Brain microvascular endothelial cell (primary cell): ENCODE results near the gene WDR77.

Experiments used
- DNase-seq: peaks from one replicate; pipeline ENCODE4 v3.0.0-alpha.2; 2020
- H3K27ac ChIP-seq: fragments of 250-450 bp; sonication (Bioruptor Pico); 2 replicates; pipeline ENCODE4 v1.5.1; 2020; ENCODE audit warnings: mild to moderate bottlenecking, moderate library complexity
- H3K27me3 ChIP-seq: fragments of 250-450 bp; sonication (Bioruptor Pico); replicated peaks from 2 replicates; pipeline ENCODE4 v1.5.1; 2020; ENCODE audit warnings: mild to moderate bottlenecking
- H3K36me3 ChIP-seq: fragments of 250-450 bp; sonication (Bioruptor Pico); replicated peaks from 2 replicates; pipeline ENCODE4 v1.5.1; 2020; ENCODE audit warnings: mild to moderate bottlenecking
- H3K4me3 ChIP-seq: 2 replicates; pipeline ENCODE4 v1.5.1; 2011; ENCODE audit warnings: low read depth, mild to moderate bottlenecking, control low read depth, low read length, moderate library complexity
- CTCF ChIP-seq: IDR thresholded peaks from 2 replicates; pipeline ENCODE4 v1.5.1; 2011; ENCODE audit warnings: low read depth, mild to moderate bottlenecking, moderate library complexity, low read length, control low read depth, inconsistent platforms; ENCODE audit errors: missing control alignments
- in situ Hi-C: cut with HindIII; loops from 2 replicates; pipeline ENCODE4 v1.10.0; 2017; ENCODE audit warnings: low sequenced_read_pairs, low pct_ligation_motif_present

WDR77 gene

GRCh38 chr1:111475701-111476100 is 26.6 kb upstream of the WDR77 start:
- no peak for DNase-seq
- H3K36me3 ChIP-seq = no peaks in the 10 kb centered on the region
- in situ Hi-C loops = no loop called here
- H3K27me3 ChIP-seq = no peaks in the 10 kb centered on the region
- TF ChIP-seq CTCF = no peak
- H3K4me3 ChIP-seq = no peak overlapping the region
- H3K27ac ChIP-seq = no peak overlapping the region

GRCh38 chr1:111474521-111474920 is 25.5 kb upstream of the WDR77 start:
- Histone ChIP-seq H3K36me3 (peaks cover 2% of the 10 kb centered on the region), H3K27me3 (no peaks in the 10 kb centered on the region), H3K27ac (no peak overlapping the region), H3K4me3 (no peak overlapping the region)
- in situ Hi-C loops = no loop called here
- no peak for TF ChIP-seq CTCF
- no peak for DNase-seq

- no peak overlapping the region for H3K27ac ChIP-seq
- H3K4me3 ChIP-seq = no peak overlapping the region
- no peak for DNase-seq
These were observed 25.1 kb upstream of the WDR77 start for GRCh38 chr1:111474106-111474505.

GRCh38 chr1:111471538-111471937 is 22.5 kb upstream of the WDR77 start:
- H3K27ac ChIP-seq = no peak overlapping the region
- no peak overlapping the region for H3K4me3 ChIP-seq
- TF ChIP-seq CTCF = no peak
- H3K27me3 ChIP-seq = no peaks in the 10 kb centered on the region
- peaks cover 5% of the 10 kb centered on the region for H3K36me3 ChIP-seq
- in situ Hi-C loops = no loop called here
- no peak for DNase-seq

More at GRCh38 chr1:111474106-111474505, 25.1 kb upstream of the WDR77 start:
- Histone ChIP-seq H3K27me3 (no peaks in the 10 kb centered on the region), H3K36me3 (peaks cover 3% of the 10 kb centered on the region)
- no peak for TF ChIP-seq CTCF
- in situ Hi-C loops = no loop called here

GRCh38 chr1:111471012-111471411 is 22.0 kb upstream of the WDR77 start:
- H3K27ac ChIP-seq = no peak overlapping the region
- in situ Hi-C loops = no loop called here

More at GRCh38 chr1:111471012-111471411, 22.0 kb upstream of the WDR77 start:
- Histone ChIP-seq H3K4me3 (no peak overlapping the region), H3K27me3 (no peaks in the 10 kb centered on the region), H3K36me3 (peaks cover 5% of the 10 kb centered on the region)
- no peak for TF ChIP-seq CTCF
- no peak for DNase-seq
